Measurements from ENCODE around the gene CST2.
"Not testable (repeated sequence)": the region's sequence is repeated elsewhere in the genome, so short reads cannot be mapped to it uniquely, and the experiment has no call there.

- TF ChIP-seq CTCF (IDR thresholded peaks at IDR 0.05 in 4 of 5, conservative IDR thresholded peaks at IDR 0.05 in 1 of 5); POLR2A (IDR thresholded peaks at IDR 0.05): not testable (repeated sequence)
Measured at GRCh38 chr20:23777380-23777779, 49.1 kb downstream of the CST2 start.
